ENCODE results near the gene ZNF680.

GRCh38 chr7:64551375-64552142 is 11.3 kb downstream of the ZNF680 start:
- no peak for TF ChIP-seq CTCF (IDR thresholded peaks at IDR 0.05 in 2 of 3, conservative IDR thresholded peaks at IDR 0.05 in 1 of 3; ENCODE audit: borderline replicate concordance in 1 of 3, insufficient read depth in 1 of 3, low read depth in 2 of 3, low read length in 2 of 3)
- no peak for TF ChIP-seq FOSL1 (IDR thresholded peaks at IDR 0.05; ENCODE audit: low read depth)
- TF ChIP-seq EZH2 (IDR thresholded peaks at IDR 0.05) = no peak
- TF ChIP-seq TCF7L2 (IDR thresholded peaks at IDR 0.05; ENCODE audit: borderline replicate concordance, extremely low read depth, insufficient read depth, insufficient read length) = no peak
- TF ChIP-seq ZNF274 (IDR thresholded peaks at IDR 0.05; ENCODE audit: low read depth, low read length) = no peak
- no peak for TF ChIP-seq EGR1 (IDR thresholded peaks at IDR 0.05; ENCODE audit: low read depth)

Measured in HCT116 (cell line).